HL-60/S4 treated with phorbol 12-myristate 13-acetate at 8.2 ng/mL for 4 days and 3 days (cell line): ENCODE results near the gene SURF2.
"Not testable (repeated sequence)": the region's sequence is repeated elsewhere in the genome, so short reads cannot be mapped to it uniquely, and the experiment has no call there.

Experiments used
- in situ Hi-C: fragments of 300-500 bp; cut with MboI; formaldehyde crosslinking; loops from 2 replicates; pipeline ENCODE4 v1.15.0; 2022; ENCODE audit warnings: low sequenced_read_pairs

Gene SURF2

DNA sequence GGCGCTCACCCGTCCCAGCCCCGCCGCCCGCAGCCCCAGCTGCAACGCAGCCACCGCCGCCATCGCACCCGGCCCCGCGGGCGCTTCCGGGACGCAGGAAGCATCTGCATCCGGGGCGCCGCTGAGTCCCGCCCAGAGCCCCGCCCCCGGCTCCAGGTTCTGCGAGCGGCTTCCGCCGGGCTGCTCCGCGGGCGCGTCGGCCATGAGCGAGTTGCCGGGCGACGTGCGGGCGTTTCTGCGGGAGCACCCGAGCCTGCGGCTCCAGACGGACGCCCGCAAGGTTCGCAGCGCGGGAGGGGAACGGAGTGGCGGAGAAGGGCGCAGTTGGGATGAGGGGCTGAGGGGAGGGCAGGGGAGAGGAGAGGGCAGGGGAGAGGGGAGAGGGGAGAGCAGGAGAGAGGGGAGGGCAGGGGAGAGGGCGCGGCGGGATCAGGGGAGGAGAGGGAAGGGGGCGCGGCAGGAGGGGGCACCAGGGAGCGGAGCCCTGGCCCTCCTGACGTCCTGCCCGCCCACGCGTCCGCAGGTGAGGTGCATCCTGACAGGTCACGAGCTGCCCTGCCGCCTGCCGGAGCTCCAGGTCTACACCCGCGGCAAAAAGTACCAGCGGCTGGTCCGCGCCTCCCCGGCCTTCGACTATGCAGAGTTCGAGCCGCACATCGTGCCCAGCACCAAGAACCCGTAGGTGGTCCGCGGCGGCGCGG is at the start of gene SURF2, which contains the start of gene SURF1:
Gene SURF2 (plus strand): TSS at position 160 of the 701 bp plus-strand sequence. CDS start 43 bp downstream, at position 203.
Gene SURF1 (minus strand): TSS at position 97 of the 701 bp plus-strand sequence. CDS start 34 bp downstream, at position 63.
- in situ Hi-C loops: no loop called here

DNA sequence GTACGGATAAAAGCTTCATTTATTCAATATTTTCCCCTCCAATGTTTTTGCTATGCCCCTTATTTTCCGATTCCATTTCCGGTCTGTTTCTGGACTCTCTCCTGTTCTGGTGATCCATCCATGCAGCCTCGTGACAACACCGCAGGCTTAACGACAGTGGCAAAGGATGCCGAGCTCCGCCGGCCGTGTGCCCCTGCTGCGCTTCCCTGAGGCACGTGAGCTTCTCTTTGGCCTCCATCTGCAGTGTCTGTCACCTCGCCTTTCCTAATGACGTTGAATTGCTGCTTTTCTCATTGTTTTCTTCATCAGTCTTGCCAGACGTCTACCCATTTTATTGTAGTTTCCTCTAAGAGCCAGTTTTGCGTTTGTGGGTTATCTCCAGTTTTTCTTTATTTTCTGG is 49.0 kb upstream of the SURF2 start:
- in situ Hi-C loops: no loop called here

DNA sequence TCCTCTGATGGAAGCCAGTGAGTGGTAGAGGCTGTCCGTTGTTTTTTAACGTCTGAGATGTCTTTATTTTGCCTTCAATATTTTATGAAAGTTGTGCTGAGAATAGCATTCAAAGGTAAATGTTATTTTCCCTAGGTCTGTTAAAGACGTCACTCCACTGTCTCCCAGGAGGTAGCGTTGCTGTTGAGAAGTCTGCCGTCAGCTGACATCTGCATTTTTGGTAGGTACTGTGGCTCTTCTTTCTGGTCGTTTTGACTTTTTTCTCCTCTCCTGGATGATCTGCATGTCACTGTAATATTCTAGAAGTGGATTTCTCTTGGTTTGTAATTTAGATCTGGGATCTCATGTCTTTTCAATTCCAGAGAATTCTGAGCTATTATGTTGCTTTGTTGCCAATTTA is 46.7 kb upstream of the SURF2 start:
- in situ Hi-C loops: no loop called here

DNA sequence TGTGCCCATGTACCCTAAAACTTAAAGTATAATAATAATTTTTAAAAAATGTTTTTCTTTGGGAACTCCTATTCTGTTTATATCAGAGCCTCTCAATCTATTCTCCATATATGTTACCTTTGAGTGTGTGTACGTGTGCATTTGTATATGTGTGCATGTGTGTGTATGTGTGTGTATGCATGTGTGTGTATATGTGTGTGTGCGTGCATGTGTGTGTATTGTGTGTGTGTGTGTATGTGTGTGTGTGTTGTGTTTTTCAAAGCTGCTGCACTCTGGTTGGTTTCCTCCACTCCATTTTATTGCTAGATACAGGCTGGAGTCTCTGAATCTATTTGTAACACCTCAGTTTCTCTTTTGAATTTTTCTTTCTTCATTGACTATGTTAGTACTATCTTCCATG is 40.4 kb upstream of the SURF2 start:
- in situ Hi-C loops: no loop called here

DNA sequence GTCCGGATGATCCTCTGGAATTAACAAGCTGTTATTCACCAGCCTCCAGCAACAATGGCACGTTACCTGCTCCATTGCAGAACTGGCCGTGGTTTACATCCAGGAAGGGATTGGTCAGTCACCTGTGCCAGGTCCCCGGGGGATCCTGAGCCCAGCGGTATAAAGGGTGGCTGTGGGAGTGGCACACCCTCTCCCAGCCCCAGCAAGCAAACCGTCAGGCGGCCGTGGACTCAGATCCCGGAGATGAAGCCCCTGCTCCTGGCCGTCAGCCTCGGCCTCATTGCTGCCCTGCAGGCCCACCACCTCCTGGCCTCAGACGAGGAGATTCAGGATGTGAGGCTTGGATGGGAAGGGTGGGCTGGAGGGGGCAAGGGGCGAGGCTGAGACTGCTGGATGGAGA is 38.8 kb upstream of the SURF2 start:
- in situ Hi-C loops: not testable (repeated sequence)

DNA sequence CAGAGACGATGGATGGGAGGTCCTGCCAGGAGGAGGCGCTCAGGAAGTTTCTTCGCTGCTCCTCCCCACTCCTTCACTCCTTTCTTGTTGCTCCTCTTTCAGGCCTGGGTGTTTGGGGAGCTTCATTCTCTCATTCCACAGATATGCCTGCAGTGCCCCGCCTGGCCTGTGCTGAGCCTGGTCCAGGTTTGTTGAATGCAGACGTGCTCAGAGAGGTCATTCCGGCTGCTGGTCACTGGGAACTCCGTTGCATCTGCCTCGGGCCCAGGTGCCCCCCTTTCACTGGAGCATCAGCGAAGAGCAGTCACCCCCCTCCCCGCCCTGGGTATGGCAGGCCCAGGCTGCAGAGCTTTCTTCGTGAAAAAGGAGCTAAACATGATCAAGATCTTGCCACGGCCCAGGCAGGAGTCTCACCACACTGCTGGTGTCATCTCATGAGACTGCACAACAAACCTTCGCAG is 35.9 kb upstream of the SURF2 start:
- in situ Hi-C loops: no loop called here

DNA sequence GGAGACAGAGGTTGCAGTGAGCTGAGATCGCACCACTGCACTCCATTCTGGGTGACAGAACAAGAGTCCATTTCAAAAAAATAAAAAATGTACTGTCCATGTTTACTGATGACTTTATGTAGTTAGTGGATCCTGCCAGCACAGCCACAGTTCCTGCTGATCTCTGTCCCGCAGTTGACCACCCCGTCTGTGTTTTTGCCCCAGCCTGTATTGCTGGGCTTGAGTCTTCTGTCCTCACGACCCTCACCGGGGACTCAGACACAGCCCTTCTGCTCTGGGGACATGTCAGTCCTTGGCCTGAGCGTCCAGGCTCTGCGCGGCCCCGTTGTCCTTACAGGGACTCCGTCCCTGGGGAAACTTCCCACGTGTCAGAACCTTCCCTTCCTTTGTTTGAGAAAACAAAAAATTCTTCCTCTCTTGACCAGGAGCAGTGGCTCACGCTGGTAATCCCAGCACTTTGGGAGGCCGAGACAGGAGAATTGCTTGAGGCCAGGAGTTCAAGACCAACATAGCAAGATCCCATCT is 34.9 kb upstream of the SURF2 start:
- in situ Hi-C loops: no loop called here

DNA sequence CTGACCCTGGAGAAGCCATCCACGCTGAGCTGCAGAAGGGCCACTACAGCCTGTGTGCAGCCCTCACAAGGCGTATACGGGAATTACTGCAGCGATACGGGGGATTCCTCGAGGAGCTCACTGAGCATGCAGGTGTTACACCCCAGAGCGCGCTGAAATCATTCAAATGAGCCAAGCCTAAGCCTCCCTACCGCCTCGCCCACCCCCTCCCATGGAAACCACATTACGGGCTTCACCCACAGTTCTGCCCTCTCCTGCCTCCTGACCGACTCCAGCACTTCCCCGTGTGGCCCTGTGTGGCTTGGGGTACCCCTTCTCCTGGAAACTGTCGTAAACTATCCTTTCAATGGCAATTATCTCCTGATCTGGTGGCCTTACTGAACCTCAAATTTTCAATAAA is 33.6 kb upstream of the SURF2 start:
- in situ Hi-C loops: no loop called here

DNA sequence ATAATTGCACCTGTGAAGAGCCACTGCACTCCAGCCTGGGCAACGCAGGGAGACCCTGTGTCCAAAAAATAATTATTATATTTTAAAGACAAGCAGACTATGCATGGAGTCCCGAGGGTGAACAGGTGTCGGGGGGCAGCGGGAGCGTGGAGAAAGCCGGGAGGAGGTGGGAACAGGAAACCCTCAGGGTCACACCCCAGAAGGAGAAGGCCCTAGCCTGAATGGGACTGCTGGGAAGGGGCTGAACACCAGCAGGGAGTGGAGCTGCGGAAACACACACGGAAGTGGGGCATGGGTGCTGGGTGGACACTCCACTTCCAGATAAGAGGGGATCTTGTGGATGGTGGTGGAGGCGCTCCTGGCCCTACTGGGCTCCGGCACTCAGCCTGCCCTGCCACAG is 33.1 kb upstream of the SURF2 start:
- in situ Hi-C loops: no loop called here

DNA sequence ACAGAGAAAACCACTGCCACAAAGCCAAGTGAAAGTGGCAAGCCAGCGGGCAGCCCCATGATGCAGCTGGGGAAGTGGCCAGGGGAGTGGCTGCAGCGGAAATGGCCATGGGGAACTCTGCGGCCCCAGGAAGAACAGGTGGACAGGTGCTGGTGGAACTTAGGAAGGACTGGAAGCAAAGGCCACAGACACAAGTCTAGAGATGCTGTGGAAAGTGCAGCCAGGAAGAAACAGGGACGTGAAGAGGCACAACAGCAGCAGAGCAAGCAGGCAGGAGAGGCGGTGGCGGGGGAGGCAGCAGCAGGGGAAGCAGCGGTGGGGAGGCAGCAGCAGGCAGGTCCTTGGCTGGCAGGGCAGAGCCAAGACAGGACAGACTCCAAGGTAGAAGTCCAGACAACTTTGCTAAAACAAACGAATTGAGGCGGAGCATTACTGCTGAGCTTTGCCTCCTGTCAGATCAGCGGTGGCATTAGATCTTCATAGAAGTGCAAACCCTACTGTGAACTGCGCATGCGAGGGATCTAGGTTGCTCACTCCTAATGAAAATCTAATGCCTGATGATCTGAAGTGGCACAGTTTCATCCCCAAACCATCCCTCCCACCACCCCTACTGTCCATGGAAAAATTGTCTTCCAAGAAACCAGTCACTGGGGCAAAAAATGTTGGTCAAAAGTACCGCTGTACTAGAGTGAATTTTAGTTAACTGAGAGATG is 32.2 kb upstream of the SURF2 start:
- in situ Hi-C loops: no loop called here

DNA sequence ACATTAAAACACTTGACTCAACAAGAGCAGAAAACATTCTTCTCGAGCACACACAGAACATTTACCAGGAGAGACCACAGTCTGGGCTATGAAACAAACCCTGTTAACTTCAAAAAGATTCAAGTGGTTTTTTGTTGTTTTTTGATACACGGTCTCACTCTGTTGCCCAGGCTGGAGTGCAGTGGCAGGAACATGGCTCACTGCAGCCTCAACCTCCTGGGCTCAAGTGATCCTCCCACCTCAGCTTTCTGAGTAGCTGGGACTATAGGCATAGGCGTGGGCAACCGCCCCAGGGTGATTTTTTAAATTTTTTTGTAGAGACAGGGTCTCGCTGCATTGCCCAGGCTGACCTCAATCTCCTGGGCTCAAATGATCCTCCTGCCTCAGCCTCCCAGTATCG is 29.3 kb upstream of the SURF2 start:
- in situ Hi-C loops: not testable (repeated sequence)

DNA sequence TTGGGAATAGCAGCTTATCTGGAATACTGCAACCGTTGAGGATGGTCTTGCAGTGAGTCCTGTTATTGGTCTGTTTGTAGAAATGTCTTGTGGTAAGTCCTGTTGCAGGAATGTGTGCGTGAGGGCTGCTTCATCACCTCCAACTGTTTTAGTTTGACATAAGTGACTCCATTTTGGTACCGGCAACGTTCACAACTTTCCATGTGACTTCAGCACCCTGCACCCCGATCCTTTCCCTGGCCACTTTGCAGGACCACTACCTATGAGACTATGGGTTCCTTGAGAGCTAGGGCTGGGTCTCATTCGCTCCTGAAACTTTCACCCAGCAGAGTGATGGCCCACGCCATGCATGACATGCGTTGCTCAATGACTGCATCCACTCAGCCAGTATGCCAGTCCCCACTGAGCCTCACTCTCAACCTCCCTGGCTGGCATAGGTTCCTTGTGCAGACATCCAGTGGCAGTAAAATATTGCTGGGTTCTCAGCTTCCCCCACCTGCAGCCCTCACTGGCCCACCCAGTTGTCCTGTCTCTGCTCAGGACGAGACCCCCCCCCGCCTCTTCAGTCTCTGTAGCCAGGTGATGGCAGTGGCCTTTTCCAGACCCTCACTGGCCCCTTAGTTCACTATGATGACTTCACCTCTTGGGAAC is 28.4 kb upstream of the SURF2 start:
- in situ Hi-C loops: no loop called here

DNA sequence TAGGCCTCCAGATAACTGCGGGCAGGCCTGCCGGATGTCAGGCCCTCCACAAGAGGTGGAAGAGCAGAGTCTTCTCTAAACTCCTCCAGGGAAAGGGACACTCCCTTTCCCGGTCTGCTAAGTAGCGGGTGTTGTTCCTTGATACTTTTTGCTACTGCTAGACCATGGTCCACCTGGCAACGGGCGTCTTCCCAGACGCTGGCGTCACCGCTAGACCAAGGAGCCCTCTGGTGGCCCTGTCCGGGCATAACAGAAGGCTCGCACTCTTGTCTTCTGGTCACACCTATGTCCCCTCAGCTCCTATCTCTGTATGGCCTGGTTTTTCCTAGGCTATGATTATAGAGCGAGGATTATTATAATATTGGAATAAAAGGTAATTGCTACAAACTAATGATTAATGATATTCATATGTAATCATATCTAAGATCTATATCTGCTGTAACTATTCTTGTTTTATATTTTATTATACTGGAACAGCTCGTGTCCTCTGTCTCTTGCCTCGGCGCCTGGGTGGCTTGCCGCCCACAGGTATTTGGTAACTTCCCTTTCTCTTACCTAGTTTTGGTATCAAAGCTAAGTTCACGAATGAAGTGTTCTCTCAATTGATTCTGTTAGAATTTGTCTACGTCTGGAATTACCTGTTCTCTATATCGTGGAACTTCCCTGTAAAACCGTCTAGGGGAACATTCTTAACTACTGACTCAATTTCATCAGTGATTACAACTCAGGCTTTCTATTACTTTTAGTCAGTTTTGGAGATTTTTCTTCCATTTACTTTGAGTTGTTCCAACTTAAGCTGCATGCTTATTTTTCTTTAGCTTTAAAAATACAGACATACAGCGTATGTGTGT is 26.8 kb upstream of the SURF2 start:
- in situ Hi-C loops: not testable (repeated sequence)

DNA sequence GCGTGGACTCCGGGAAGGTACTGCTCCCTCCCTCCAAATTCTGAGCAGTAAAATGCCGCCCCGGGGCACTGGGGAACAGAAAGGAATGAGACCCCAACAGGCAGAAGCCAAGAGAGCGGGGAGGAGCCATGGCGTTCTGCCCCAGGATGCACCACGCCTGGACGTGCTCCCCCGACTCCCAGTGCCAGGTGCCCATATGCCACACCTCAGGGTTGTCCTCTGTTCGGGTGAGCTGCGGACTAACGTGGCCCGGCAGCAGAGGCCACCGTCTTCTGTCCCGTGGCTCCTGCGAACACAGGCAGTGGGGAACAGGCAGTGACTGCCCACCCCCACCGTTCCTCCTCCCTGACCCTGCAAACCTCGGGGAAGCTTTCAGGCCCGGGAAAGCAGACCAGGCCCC is 25.1 kb upstream of the SURF2 start:
- in situ Hi-C loops: no loop called here

DNA sequence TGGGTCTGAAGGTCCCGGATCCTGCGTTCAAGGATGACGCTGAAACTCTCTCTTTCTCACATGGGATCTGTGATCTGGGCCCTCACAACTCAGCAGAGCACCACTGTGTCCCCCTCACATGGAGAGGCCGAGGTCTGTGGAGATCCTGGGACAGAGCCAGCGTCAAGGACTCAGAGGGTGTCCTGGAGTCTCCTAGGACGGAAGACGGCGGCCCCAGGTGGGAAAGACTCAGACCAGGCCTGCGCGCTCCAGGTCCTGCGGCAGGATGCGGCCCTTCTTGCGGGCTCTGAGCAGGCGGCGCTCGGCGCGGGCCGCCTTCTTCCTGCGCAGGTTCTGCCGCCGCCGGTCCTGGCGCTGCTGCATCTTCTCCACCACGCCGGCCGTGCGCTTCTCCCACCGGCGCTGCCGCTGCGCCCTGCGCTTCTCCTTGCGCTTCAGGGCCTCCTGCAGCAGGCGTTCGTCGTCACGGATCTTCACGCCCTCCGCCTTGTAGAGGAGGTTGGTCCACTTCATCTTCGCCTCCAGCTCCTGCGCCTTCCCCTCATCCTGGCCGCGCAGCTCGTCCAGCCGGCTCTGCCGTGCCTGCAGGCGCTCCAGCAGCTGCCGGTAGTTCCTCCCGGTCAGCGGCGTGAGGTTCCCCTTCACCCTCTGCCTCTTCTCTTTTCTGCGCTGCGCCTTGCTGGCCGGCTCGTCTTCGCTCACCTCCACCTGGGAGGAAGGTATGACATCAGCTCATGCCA is 24.5 kb upstream of the SURF2 start:
- in situ Hi-C loops: no loop called here

DNA sequence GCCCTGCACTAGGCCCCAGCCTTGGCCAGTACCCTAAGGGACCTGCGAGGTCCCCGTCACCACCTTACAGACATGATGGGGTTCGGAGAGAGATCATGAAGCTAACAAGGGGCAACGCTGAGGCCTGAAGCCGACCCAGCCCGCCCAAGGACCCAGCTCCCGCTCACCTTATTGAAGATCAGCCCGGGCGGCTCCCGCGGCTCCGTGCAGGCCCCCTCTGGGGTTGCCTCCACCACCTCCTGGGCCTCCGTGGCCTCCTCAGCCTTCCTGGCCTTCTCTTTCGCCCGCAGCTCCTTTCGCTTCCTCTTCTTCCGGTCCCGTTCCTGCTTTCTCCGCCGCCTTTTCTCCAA is 24.0 kb upstream of the SURF2 start:
- in situ Hi-C loops: no loop called here

DNA sequence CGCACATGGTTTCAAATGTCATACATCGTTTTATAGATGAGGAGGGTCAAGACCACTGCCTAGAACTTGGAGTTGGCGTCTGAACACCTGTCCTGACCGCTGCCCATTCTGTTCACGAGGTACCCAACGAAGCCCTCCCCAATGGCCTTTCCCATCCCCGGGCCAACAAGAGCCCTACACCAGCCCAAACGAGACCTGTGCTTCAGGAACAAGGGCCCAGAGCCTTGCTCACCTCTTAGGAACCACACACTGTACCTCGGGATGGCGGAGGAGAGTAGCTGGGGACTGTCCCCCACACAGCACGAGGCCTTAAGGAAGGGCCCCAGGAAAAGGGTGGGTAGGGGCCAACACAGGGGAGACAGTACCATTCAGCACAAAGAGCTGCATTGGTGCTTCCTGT is 23.3 kb upstream of the SURF2 start:
- in situ Hi-C loops: no loop called here

DNA sequence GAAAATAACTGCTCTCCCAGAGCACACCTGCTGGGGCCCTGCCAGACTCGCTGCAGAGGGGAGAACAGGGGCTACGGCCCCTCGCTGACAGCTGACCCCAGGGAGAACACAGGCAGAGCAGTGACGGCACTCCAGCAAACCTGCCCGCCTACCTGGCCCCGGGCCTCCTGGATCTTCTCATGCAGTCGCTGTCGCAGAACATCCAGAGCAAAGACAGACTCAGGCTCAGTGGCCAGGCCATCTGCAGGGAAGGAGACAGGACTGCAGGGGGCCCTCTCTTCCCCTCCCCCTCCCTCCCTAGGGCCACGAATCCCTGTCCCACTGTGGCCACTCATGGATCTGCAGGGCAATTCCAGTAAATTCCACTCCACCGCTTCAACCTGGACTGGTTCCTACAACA is 22.8 kb upstream of the SURF2 start:
- in situ Hi-C loops: no loop called here

DNA sequence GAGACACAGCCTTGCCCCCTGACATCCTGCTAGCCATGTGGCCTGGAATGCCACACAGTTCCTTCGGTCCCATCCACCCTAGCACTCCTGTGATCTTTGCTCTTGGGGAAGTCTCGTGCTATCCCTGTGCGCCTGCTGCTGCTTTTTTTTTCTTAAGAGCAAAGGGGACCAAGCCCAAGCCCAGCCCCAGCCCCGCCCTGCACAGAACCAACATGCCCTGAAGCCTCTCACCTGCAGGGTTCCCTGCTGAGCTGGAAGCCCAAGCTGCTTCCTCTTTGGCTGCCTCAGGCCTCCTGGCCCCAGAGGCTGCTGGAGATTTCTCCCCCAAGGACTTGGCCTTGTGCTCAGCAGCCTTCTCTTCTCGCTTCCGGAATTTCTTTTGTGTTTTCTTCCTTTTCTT is 22.2 kb upstream of the SURF2 start:
- in situ Hi-C loops: no loop called here

DNA sequence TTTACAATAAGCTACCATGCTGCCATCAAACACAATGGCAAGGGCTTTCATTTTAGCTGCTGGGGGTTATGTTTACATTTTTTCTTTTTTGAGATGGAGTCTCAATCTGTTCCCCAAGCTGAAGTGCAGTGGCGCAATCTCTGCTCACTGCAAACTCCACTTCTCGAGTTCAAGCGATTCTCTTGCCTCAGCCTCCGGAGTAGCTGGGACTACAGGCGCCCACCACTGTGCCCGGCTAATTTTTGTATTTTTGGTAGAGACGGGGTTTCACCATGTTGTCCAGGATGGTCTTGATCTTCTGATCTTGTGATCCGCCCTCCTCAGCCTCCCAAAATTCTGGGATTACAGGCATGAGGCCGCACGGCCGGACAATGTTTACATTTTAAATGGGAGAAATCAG is 21.5 kb upstream of the SURF2 start:
- in situ Hi-C loops: not testable (repeated sequence)
